Thymus (tissue), 11 donors: ENCODE results near the gene FUT3. TPM values are rescaled to one million over a fixed set of nuclear protein-coding genes. Genes with fewer than 3 reads are reported as not detected.

Source experiments
- DNase-seq, 9 donors: peaks; one replicate each; pipeline ENCODE4 v3.0.0-alpha.2; 2013; ENCODE audit warnings: low spot score in 9 of 9, low read depth in 6 of 9, missing footprints in 1 of 9
- H3K27ac ChIP-seq, 2 donors: one replicate each; pipeline ENCODE4 v1.5.1; 2013; ENCODE audit warnings: control low read depth in 1 of 2, low read depth in 1 of 2, low read length in 1 of 2, mild to moderate bottlenecking in 1 of 2, moderate library complexity in 1 of 2
- H3K27me3 ChIP-seq, 2 donors: one replicate each; pipeline ENCODE4 v1.5.1; 2013; ENCODE audit warnings: low read length in 1 of 2; ENCODE audit not compliant: control insufficient read depth in 2 of 2, insufficient read depth in 1 of 2
- H3K36me3 ChIP-seq, 2 donors: one replicate each; pipeline ENCODE4 v1.5.1; 2013; ENCODE audit warnings: low read length in 1 of 2, mild to moderate bottlenecking in 1 of 2, moderate library complexity in 1 of 2; ENCODE audit not compliant: control insufficient read depth in 2 of 2, insufficient read depth in 2 of 2
- H3K4me1 ChIP-seq, 2 donors: one replicate each; pipeline ENCODE4 v1.5.1; 2013; ENCODE audit warnings: low read length in 2 of 2; ENCODE audit not compliant: control insufficient read depth in 2 of 2, insufficient read depth in 2 of 2
- H3K4me3 ChIP-seq, 2 donors: one replicate each; pipeline ENCODE4 v1.5.1; 2013; ENCODE audit warnings: low read length in 2 of 2, control low read depth in 1 of 2, mild to moderate bottlenecking in 1 of 2
- H3K9me3 ChIP-seq, 2 donors: one replicate each; pipeline ENCODE4 v1.5.1; 2013; ENCODE audit warnings: low read length in 1 of 2, mild to moderate bottlenecking in 1 of 2; ENCODE audit not compliant: control insufficient read depth in 2 of 2, insufficient read depth in 1 of 2
- WGBS: extraction: QIAGEN DNeasy Blood & Tissue Kit; methylation state at CpG from one replicate; pipeline ENCODE4 v1.1.7; 2013; 5-methylcytosine and 5-hydroxymethylcytosine counted together
- polyA plus RNA-seq: library from polyadenylated mRNA; stranded (reverse); fragments of 200-250 nt; gene quantifications from one replicate; pipeline ENCODE4 v1.2.3, GENCODE V29; 2013
- total RNA-seq: library from RNA; stranded (reverse); fragments of 120-200 nt; gene quantifications from one replicate; pipeline ENCODE4 v1.2.4, GENCODE V29; 2013
- donor health status: healthy.

The FUT3 gene
- total and polyA plus RNA-seq, 2 donors, result 0.19 to 2.9 TPM

- Histone ChIP-seq H3K36me3 (no peaks in the 10 kb centered on the region), H3K9me3 (peaks cover 0 to 9% of the 10 kb centered on the region in 2 donors), H3K27me3 (peaks cover 7 to 31% of the 10 kb centered on the region in 2 donors), H3K4me3 (peak overlapping the region; percentile 54 to 60), H3K27ac (peak overlapping the region; percentile 68 to 87), H3K4me1 (peaks cover 24 to 34% of the 10 kb centered on the region in 2 donors)
- WGBS, result 5% methylated on average over 47 of the region's 47 CpGs
- peak in 3 of 9 donors; percentile 9 to 50 (median 23) for DNase-seq
Observed at GRCh38 chr19:5828661-5829566, 22.3 kb downstream of the FUT3 start.

DNA sequence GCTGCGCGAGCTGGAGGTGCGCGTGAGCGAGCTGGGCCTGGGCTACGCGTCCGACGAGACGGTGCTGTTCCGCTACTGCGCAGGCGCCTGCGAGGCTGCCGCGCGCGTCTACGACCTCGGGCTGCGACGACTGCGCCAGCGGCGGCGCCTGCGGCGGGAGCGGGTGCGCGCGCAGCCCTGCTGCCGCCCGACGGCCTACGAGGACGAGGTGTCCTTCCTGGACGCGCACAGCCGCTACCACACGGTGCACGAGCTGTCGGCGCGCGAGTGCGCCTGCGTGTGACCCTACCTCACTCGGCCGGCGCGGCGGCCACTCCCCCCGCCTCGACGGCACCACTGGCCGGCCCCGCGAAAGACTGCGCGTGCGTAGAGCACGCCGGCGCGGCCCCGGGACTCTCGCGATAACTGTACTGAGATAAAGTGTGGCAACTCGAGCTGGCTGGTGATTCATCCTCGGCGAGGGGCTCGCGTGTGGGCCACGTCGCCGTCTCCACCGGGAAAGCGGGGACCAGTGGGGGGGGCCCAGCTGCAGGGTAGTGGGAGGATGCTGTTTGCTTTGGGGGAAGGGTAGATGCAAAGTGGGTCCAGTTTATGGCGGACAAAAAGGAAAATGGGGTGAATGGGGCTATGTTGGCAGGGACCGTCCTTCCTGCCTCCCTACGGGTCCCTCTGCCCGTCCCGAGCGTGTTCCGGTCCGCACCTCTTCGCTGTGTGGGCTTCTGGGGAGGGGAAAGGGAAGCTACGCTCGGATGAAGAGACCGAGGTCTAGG lies 23.2 kb downstream of the FUT3 start:
- peak; percentile 72 to 92 (median 83) for DNase-seq
- under 1% methylated on average over 91 of the region's 91 CpGs for WGBS
- Histone ChIP-seq H3K4me1 (peaks cover 24 to 34% of the 10 kb centered on the region in 2 donors), H3K9me3 (peaks cover 0 to 9% of the 10 kb centered on the region in 2 donors), H3K36me3 (no peaks in the 10 kb centered on the region), H3K27ac (peak overlapping the region; percentile 68 to 87), H3K4me3 (peak overlapping the region; percentile 54 to 60), H3K27me3 (peaks cover 7 to 35% of the 10 kb centered on the region in 2 donors)

GRCh38 chr19:5827342-5827890 lies 23.8 kb downstream of the FUT3 start:
- no peak for DNase-seq
- Histone ChIP-seq H3K4me1 (peaks cover 24 to 34% of the 10 kb centered on the region in 2 donors), H3K27ac (peak overlapping the region; percentile 75 to 87), H3K4me3 (peak overlapping the region; percentile 17 to 60), H3K27me3 (peaks cover 7 to 36% of the 10 kb centered on the region in 2 donors), H3K36me3 (no peaks in the 10 kb centered on the region), H3K9me3 (peaks cover 0 to 9% of the 10 kb centered on the region in 2 donors)
- 19% methylated on average over 37 of the region's 37 CpGs for WGBS

- DNase-seq, result peak in 8 of 9 donors; percentile 59 to 91 (median 76)
- 13% methylated on average over 24 of the region's 24 CpGs for WGBS
Observed at GRCh38 chr19:5826531-5827341, 24.5 kb downstream of the FUT3 start.

GRCh38 chr19:5825178-5825577 lies 26.1 kb downstream of the FUT3 start:
- 98% methylated on average over 21 of the region's 21 CpGs for WGBS
- no peak for DNase-seq

More at GRCh38 chr19:5826531-5827341, 24.5 kb downstream of the FUT3 start:
- peaks cover 24 to 34% of the 10 kb centered on the region in 2 donors for H3K4me1 ChIP-seq
- peaks cover 0 to 9% of the 10 kb centered on the region in 2 donors for H3K9me3 ChIP-seq
- H3K27ac ChIP-seq, result peak overlapping the region; percentile 11 to 75
- H3K36me3 ChIP-seq, result no peaks in the 10 kb centered on the region
- H3K27me3 ChIP-seq, result peaks cover 7 to 41% of the 10 kb centered on the region in 2 donors
- peak overlapping the region in 1 of 2 donors; percentile 25 for H3K4me3 ChIP-seq

GRCh38 chr19:5824751-5825150 lies 26.5 kb downstream of the FUT3 start:
- no peak for DNase-seq
- Histone ChIP-seq H3K4me3 (no peak overlapping the region), H3K36me3 (no peaks in the 10 kb centered on the region), H3K9me3 (peaks cover 0 to 9% of the 10 kb centered on the region in 2 donors), H3K27me3 (peaks cover 7 to 38% of the 10 kb centered on the region in 2 donors), H3K4me1 (peaks cover 24 to 34% of the 10 kb centered on the region in 2 donors), H3K27ac (no peak overlapping the region)
- 97% methylated on average over 10 of the region's 10 CpGs for WGBS

More at GRCh38 chr19:5825178-5825577, 26.1 kb downstream of the FUT3 start:
- Histone ChIP-seq H3K4me1 (peaks cover 24 to 34% of the 10 kb centered on the region in 2 donors), H3K27ac (no peak overlapping the region), H3K4me3 (no peak overlapping the region), H3K27me3 (peaks cover 7 to 43% of the 10 kb centered on the region in 2 donors), H3K9me3 (peaks cover 0 to 9% of the 10 kb centered on the region in 2 donors), H3K36me3 (no peaks in the 10 kb centered on the region)

DNA sequence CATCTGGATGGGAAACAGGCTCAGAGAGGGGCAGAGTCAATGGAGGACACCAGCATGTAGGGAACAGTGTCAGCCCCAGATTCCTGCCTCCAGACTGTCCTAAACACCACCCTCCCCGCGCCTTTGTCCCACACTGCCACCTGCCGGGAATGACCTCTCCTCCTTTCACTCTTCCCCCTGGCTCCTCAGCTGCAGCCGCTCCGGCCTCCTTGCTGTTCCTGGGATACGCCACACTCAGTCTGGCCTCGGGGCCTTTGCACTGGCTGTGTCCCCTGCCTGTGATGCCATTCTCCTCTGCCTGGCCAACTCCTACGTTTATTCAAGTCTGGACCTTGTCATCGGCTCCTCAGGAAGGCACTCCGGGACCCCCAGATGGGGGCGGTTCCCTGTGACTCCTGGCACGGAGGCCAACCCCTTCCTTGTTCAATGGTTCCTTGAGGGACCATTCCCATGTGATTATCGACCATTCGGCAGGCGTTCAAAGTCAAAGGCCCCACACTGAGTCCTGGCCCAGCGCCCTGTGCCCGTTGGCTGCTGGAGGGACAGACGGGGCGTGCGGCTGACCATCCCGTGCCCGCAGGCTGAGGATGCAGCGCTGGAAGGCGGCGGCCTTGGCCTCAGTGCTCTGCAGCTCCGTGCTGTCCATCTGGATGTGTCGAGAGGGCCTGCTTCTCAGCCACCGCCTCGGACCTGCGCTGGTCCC lies 27.5 kb downstream of the FUT3 start:
- Histone ChIP-seq H3K4me1 (peaks cover 17 to 24% of the 10 kb centered on the region in 2 donors), H3K27ac (no peak overlapping the region), H3K4me3 (no peak overlapping the region), H3K9me3 (peaks cover 0 to 9% of the 10 kb centered on the region in 2 donors), H3K36me3 (no peaks in the 10 kb centered on the region), H3K27me3 (peaks cover 0 to 28% of the 10 kb centered on the region in 2 donors)
- WGBS, result 96% methylated on average over 30 of the region's 30 CpGs
- no peak for DNase-seq
